H1 (cell line): Measurements from ENCODE around the gene DOK3. TPM values are rescaled to one million over a fixed set of nuclear protein-coding genes. Genes with fewer than 3 reads are reported as not detected.

Experiments
- CTCF ChIA-PET: fragments of 300-600 bp; sonication (Branson Sonifier 250); formaldehyde crosslinking; loops from one replicate; lab custom pipeline; 2021; ENCODE audit not compliant: partially characterized antibody; lab: Charles Lee
- POLR2A ChIA-PET: fragments of 300-600 bp; sonication (Branson Sonifier 250); formaldehyde crosslinking; loops from one replicate; lab custom pipeline; 2021; ENCODE audit warnings: inconsistent platforms; ENCODE audit not compliant: partially characterized antibody; lab: Charles Lee
- DNase-seq, 2 experiments: peaks; one replicate each; pipeline versions ENCODE4 v3.0.0 to v3.0.0-alpha.2; 2010 to 2022; ENCODE audit warnings: low spot score in 2 of 2, low read depth in 1 of 2, mixed read lengths in 1 of 2
- FAIRE-seq: peaks from 2 replicates; lab custom pipeline; 2011; peaks lifted over from hg19 to GRCh38; lab: Jason Lieb, UNC
- H2AFZ ChIP-seq: 2 replicates; pipeline ENCODE4 v1.8.1; 2012; ENCODE audit warnings: low read length, inconsistent platforms
- H2AK5ac ChIP-seq: 2 replicates; pipeline ENCODE4 v1.6.1; 2013; ENCODE audit warnings: low read depth, low read length
- H2BK120ac ChIP-seq: replicated peaks from 2 replicates; pipeline ENCODE3; 2013; ENCODE audit warnings: low read depth, low read length, inconsistent platforms
- H2BK12ac ChIP-seq: 2 replicates; pipeline ENCODE4 v1.6.1; 2013; ENCODE audit warnings: low read depth, low read length
- H2BK15ac ChIP-seq: 2 replicates; pipeline ENCODE4 v1.6.1; 2013; ENCODE audit warnings: low read length
- H2BK20ac ChIP-seq: 2 replicates; pipeline ENCODE4 v1.6.1; 2013; ENCODE audit warnings: low read length
- H2BK5ac ChIP-seq: 2 replicates; pipeline ENCODE4 v1.6.1; 2013; ENCODE audit warnings: low read depth, low read length
- H3K14ac ChIP-seq: 2 replicates; pipeline ENCODE4 v1.6.1; 2013; ENCODE audit warnings: inconsistent platforms; ENCODE audit not compliant: insufficient read length
- H3K18ac ChIP-seq: 2 replicates; pipeline ENCODE4 v1.6.1; 2013; ENCODE audit warnings: low read length; ENCODE audit errors: extremely low read depth
- H3K23ac ChIP-seq: 2 replicates; pipeline ENCODE4 v1.6.1; 2013; ENCODE audit warnings: inconsistent platforms; ENCODE audit not compliant: insufficient read length
- H3K23me2 ChIP-seq: 2 replicates; pipeline ENCODE4 v1.6.1; 2013; ENCODE audit warnings: low read depth, low read length
- H3K27ac ChIP-seq: 2 replicates; pipeline ENCODE4 v1.6.1; 2011; ENCODE audit warnings: low read depth, low read length, inconsistent platforms
- H3K27me3 ChIP-seq, 4 experiments: replicated peaks in 1 of 4; 1 replicate in 1 of 4; 2 replicates in 3 of 4; pipeline versions ENCODE4 v1.6.1 to v1.8.1; 2011 to 2013; ENCODE audit warnings: low read length in 3 of 4, mild to moderate bottlenecking in 3 of 4, inconsistent platforms in 2 of 4, mixed read lengths in 2 of 4, moderate library complexity in 1 of 4; ENCODE audit not compliant: control insufficient read depth in 3 of 4, insufficient read depth in 3 of 4; ENCODE audit errors: extremely low read depth in 1 of 4
- H3K36me3 ChIP-seq, 4 experiments: 2 replicates each; pipeline versions ENCODE4 v1.6.1 to v1.8.1; 2011 to 2013; ENCODE audit warnings: mild to moderate bottlenecking in 4 of 4, low read length in 3 of 4, moderate library complexity in 2 of 4, control low read depth in 1 of 4, inconsistent platforms in 1 of 4; ENCODE audit not compliant: insufficient read depth in 4 of 4, control insufficient read depth in 2 of 4
- H3K4ac ChIP-seq: replicated peaks from 2 replicates; pipeline ENCODE3; 2013; ENCODE audit warnings: low read length, low read depth, mixed read lengths, inconsistent platforms; ENCODE audit not compliant: insufficient read length
- H3K4me1 ChIP-seq, 4 experiments: replicated peaks in 1 of 4; 1 replicate in 1 of 4; 2 replicates in 3 of 4; pipeline versions ENCODE4 v1.6.1 to v1.8.1; 2011 to 2013; ENCODE audit warnings: low read length in 3 of 4, inconsistent platforms in 2 of 4, mixed read lengths in 1 of 4; ENCODE audit not compliant: insufficient read depth in 4 of 4, control insufficient read depth in 3 of 4
- H3K4me2 ChIP-seq, 2 experiments: 2 replicates each; pipeline versions ENCODE4 v1.6.1 to v1.8.1; 2011 to 2013; ENCODE audit warnings: low read depth in 2 of 2, low read length in 2 of 2, control low read depth in 1 of 2, inconsistent platforms in 1 of 2, mild to moderate bottlenecking in 1 of 2; ENCODE audit not compliant: insufficient read depth in 1 of 2
- H3K4me3 ChIP-seq, 4 experiments: fragments of 200-600, 300-600 bp in 1 of 4; sonication (generic), shearing (Covaris generic), sonication (Bioruptor Twin) in 1 of 4; 2 replicates each; pipeline versions ENCODE4 v1.5.1 to v1.8.1; 2011 to 2016; ENCODE audit warnings: low read length in 4 of 4, low read depth in 3 of 4, control low read depth in 2 of 4, inconsistent platforms in 2 of 4, mild to moderate bottlenecking in 2 of 4, mixed read lengths in 1 of 4, moderate library complexity in 1 of 4; ENCODE audit not compliant: insufficient read depth in 2 of 4; ENCODE audit errors: extremely low read depth in 1 of 4
- H3K56ac ChIP-seq: replicated peaks from 2 replicates; pipeline ENCODE3; 2013; ENCODE audit warnings: low read depth, mild to moderate bottlenecking, mixed read lengths, low read length, inconsistent platforms; ENCODE audit not compliant: insufficient read length
- H3K79me1 ChIP-seq: 2 replicates; pipeline ENCODE4 v1.6.1; 2013; ENCODE audit warnings: low read depth, low read length, control low read depth
- H3K79me2 ChIP-seq, 2 experiments: 2 replicates each; pipeline versions ENCODE4 v1.6.1 to v1.8.1; 2012 to 2013; ENCODE audit warnings: low read length in 2 of 2, mild to moderate bottlenecking in 2 of 2, inconsistent platforms in 1 of 2; ENCODE audit not compliant: insufficient read depth in 2 of 2, control insufficient read depth in 1 of 2
- H3K9ac ChIP-seq, 4 experiments: replicated peaks in 1 of 4; 1 replicate in 1 of 4; 2 replicates in 3 of 4; pipeline versions ENCODE4 v1.6.1 to v1.8.1; 2011 to 2013; ENCODE audit warnings: low read depth in 3 of 4, low read length in 3 of 4, control low read depth in 2 of 4, mild to moderate bottlenecking in 2 of 4, moderate library complexity in 2 of 4, inconsistent platforms in 1 of 4; ENCODE audit errors: extremely low read depth in 1 of 4
- H3K9me3 ChIP-seq, 2 experiments: 2 replicates each; pipeline versions ENCODE4 v1.6.1 to v1.8.1; 2012 to 2013; ENCODE audit warnings: mild to moderate bottlenecking in 2 of 2, moderate library complexity in 2 of 2, control low read depth in 1 of 2, inconsistent platforms in 1 of 2, low read depth in 1 of 2, low read length in 1 of 2, mixed read lengths in 1 of 2; ENCODE audit not compliant: insufficient read depth in 2 of 2
- H4K20me1 ChIP-seq, 2 experiments: replicated peaks in 1 of 2; 2 replicates each; pipeline versions ENCODE3 to v1.8.1; 2011 to 2013; ENCODE audit warnings: inconsistent platforms in 2 of 2, low read length in 2 of 2, mild to moderate bottlenecking in 1 of 2; ENCODE audit not compliant: insufficient read depth in 2 of 2, control insufficient read depth in 1 of 2
- H4K5ac ChIP-seq: 2 replicates; pipeline ENCODE4 v1.6.1; 2013; ENCODE audit warnings: low read length, low read depth, mixed read lengths, inconsistent platforms; ENCODE audit not compliant: insufficient read length
- H4K8ac ChIP-seq: 2 replicates; pipeline ENCODE4 v1.8.0; 2013; ENCODE audit warnings: mild to moderate bottlenecking, moderate library complexity, low read length, inconsistent platforms; ENCODE audit not compliant: insufficient read depth; ENCODE audit errors: extremely low read depth
- H4K91ac ChIP-seq: replicated peaks from 2 replicates; pipeline ENCODE3; 2013; ENCODE audit warnings: low read length, mixed read lengths, inconsistent platforms; ENCODE audit not compliant: insufficient read length
- BACH1 ChIP-seq: IDR thresholded peaks from 2 replicates; pipeline ENCODE4 v1.6.1; 2012; ENCODE audit warnings: low read length, improper control_type of control experiment
- EP300 ChIP-seq, 2 experiments: IDR thresholded peaks; 1 replicate in 1 of 2; 2 replicates in 1 of 2; pipeline ENCODE4 v1.6.1; 2011 to 2012; ENCODE audit warnings: low read depth in 2 of 2, low read length in 2 of 2, mild to moderate bottlenecking in 2 of 2, borderline replicate concordance in 1 of 2, inconsistent platforms in 1 of 2, moderate library complexity in 1 of 2
- EZH2 ChIP-seq: fragments of 200-600 bp; sonication (generic); IDR thresholded peaks from 2 replicates; pipeline ENCODE4 v1.7.1; 2012; ENCODE audit warnings: low read depth, mild to moderate bottlenecking, moderate library complexity, low read length, inconsistent platforms; ENCODE audit not compliant: severe bottlenecking
- GTF2F1 ChIP-seq: IDR thresholded peaks from 2 replicates; pipeline ENCODE4 v1.6.1; 2012; ENCODE audit warnings: low read depth, low read length, improper control_type of control experiment, borderline replicate concordance
- KDM1A ChIP-seq: fragments of 200-600, 300-600 bp; sonication (generic); IDR thresholded peaks from 2 replicates; pipeline ENCODE4 v1.7.1; 2016; ENCODE audit warnings: mild to moderate bottlenecking, low read length, borderline replicate concordance
- KDM4A ChIP-seq: IDR thresholded peaks from one replicate; pipeline ENCODE4 v1.7.1; 2012; ENCODE audit warnings: low read depth, mild to moderate bottlenecking, moderate library complexity, low read length, inconsistent platforms; ENCODE audit not compliant: severe bottlenecking
- RAD21 ChIP-seq, 2 experiments: IDR thresholded peaks in 1 of 2; conservative IDR thresholded peaks in 1 of 2; 2 replicates each; pipeline ENCODE4 v1.6.1; 2011; ENCODE audit warnings: low read depth in 2 of 2, low read length in 2 of 2, improper control_type of control experiment in 1 of 2, inconsistent platforms in 1 of 2, mild to moderate bottlenecking in 1 of 2, moderate library complexity in 1 of 2
- RXRA ChIP-seq: IDR thresholded peaks from 2 replicates; pipeline ENCODE4 v1.6.1; 2011; ENCODE audit warnings: low read depth, mild to moderate bottlenecking, low read length, moderate library complexity; ENCODE audit not compliant: insufficient read depth
- SIN3A ChIP-seq, 2 experiments: IDR thresholded peaks in 1 of 2; conservative IDR thresholded peaks in 1 of 2; 2 replicates each; pipeline ENCODE4 v1.6.1; 2011 to 2012; ENCODE audit warnings: low read length in 2 of 2, improper control_type of control experiment in 1 of 2, low read depth in 1 of 2, mild to moderate bottlenecking in 1 of 2
- SP4 ChIP-seq: IDR thresholded peaks from 2 replicates; pipeline ENCODE4 v1.6.1; 2012; ENCODE audit warnings: low read length, inconsistent platforms
- TAF1 ChIP-seq: IDR thresholded peaks from 2 replicates; pipeline ENCODE4 v1.6.1; 2011; ENCODE audit warnings: mild to moderate bottlenecking, low read depth, low read length
- YY1 ChIP-seq: IDR thresholded peaks from 2 replicates; pipeline ENCODE4 v1.6.1; 2011; ENCODE audit warnings: low read depth, mild to moderate bottlenecking, low read length
- WGBS, 2 experiments: shearing (Covaris generic) in 1 of 2; methylation state at CpG; one replicate each; pipeline versions ENCODE4 v1.1.6 to v1.1.7; 2013 to 2015; ENCODE audit warnings: low lambda C conversion rate in 2 of 2, mixed read lengths in 2 of 2, inconsistent platforms in 1 of 2, low coverage in 1 of 2, missing lambda C conversion rate in 1 of 2; ENCODE audit not compliant: insufficient replicate concordance in 2 of 2, insufficient coverage in 1 of 2, insufficient read length in 1 of 2; ENCODE audit errors: extremely low coverage in 1 of 2, missing lambda C conversion rate in 1 of 2; 5-methylcytosine and 5-hydroxymethylcytosine counted together
- polyA plus RNA-seq, 7 experiments: library from polyadenylated mRNA; depleted of rRNA in 3 of 7; stranded (reverse) in 5 of 7; unstranded in 2 of 7; fragments of >200 nt in 5 of 7; fragments of 200-250 nt in 2 of 7; gene quantifications; 1 replicate in 5 of 7; 2 replicates in 1 of 7; 4 replicates in 1 of 7; pipeline versions ENCODE4 v1.2.1 to v1.2.3, GENCODE V29; 2011 to 2013; ENCODE audit warnings: missing spikeins in 2 of 7, mixed read lengths in 2 of 7
- total RNA-seq: library from RNA; stranded (reverse); fragmentation: NEBNext Ultra II Directional; extraction: Animal tissue kit (Norgen Biotek cat#: 25700); gene quantifications from 2 replicates; pipeline ENCODE4 v1.2.1, GENCODE V29; 2021

DOK3 gene
- total and polyA plus RNA-seq, 2 of the 8 experiments (the other 6 are each of a cell fraction or from before 2014, with no cell fraction given), result 4.2 to 6.4 TPM

DNA sequence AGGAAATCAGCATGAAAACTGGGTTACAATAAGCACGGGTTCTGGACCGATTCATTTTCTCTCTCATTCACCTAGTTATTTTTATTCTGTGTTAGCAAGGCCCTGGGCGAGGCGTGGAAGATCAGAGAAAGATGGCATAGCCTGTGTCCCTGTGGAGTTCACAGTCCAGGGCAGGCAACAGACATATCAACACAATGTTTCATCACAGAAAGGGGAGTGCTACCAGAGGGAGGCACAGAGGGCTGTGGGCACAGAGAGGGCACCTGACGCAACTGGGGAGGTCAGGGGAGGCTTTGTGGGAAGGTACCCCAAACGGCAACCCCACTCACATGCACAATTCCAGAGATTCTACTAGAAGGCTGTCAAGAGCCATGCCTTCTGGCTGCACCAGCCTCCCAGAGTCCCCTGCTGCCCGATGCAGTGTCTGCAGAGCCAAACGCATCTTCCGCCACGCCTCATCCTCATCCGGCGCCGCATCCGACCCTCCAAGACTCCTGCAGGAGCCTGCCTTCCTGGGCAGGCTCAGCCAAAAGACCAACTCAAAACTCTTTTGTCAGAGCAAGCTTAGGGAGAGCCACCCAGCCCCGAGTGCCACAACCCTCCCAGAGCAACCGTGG, 43.3 kb upstream of the DOK3 start:
- ChIA-PET CTCF (interaction anchor here (0.8 to 1.4 kb wide), 4 partner anchors 8 to 37 kb away, joined by 3 to 7 read pairs (median 3); no protein-coding TSS in a partner anchor), POLR2A (interaction anchor here (0.6 to 2.6 kb wide), 4 partner anchors 8 to 51 kb away, joined by 3 to 10 read pairs (median 6); partner anchors contain the start of gene DOK3)
- Histone ChIP-seq H3K14ac (no peak overlapping the region), H3K4ac (no peak overlapping the region), H4K5ac (no peak overlapping the region), H3K9ac (peak overlapping the region in 2 of 4 experiments; percentile 69 to 81; a peak in 3 of 7 replicates), H3K56ac (no peak overlapping the region), H4K8ac (no peak overlapping the region), H3K4me3 (peak overlapping the region; percentile 68 to 86 (median 82)), H2BK15ac (no peak overlapping the region), H2BK120ac (no peak overlapping the region), H3K27me3 (no peaks in the 10 kb centered on the region), H3K4me2 (peak overlapping the region; percentile 68 to 82), H3K36me3 (peaks cover 0 to 21% (median 6%) of the 10 kb centered on the region in 4 experiments; a peak in 3 of 8 replicates), H3K18ac (no peak overlapping the region), H3K79me2 (peaks cover 3 to 56% of the 10 kb centered on the region in 2 experiments; a peak in 2 of 4 replicates), H2BK12ac (no peak overlapping the region), H2AFZ (no peak overlapping the region), H2BK5ac (no peak overlapping the region), H3K4me1 (peaks cover 5 to 9% (median 7%) of the 10 kb centered on the region in 4 experiments), H4K91ac (no peak overlapping the region), H2BK20ac (no peak overlapping the region), H2AK5ac (no peak overlapping the region), H3K23ac (no peak overlapping the region), H3K27ac (no peak overlapping the region), H3K9me3 (no peaks in the 10 kb centered on the region), H4K20me1 (peaks cover 8 to 19% of the 10 kb centered on the region in 2 experiments), H3K23me2 (peaks cover 6% of the 10 kb centered on the region), H3K79me1 (peaks cover 8% of the 10 kb centered on the region)
- FAIRE-seq, result no peak
- 77% methylated on average over 16 of the region's 16 CpGs; no CpG with 5 or more reads in 1 of the 2 experiments for WGBS, 2 experiments
- no peak for DNase-seq
- TF ChIP-seq KDM4A (no peak), BACH1 (no peak), GTF2F1 (no peak), RAD21 (IDR thresholded peaks at IDR 0.05 in 1 of 2, conservative IDR thresholded peaks at IDR 0.05 in 1 of 2; ENCODE audit: low read depth in 2 of 2, low read length in 2 of 2) (no peak), YY1 (no peak), RXRA (no peak), SP4 (no peak), KDM1A (no peak), SIN3A (conservative IDR thresholded peaks at IDR 0.05 in 1 of 2, IDR thresholded peaks at IDR 0.05 in 1 of 2; ENCODE audit: low read depth in 1 of 2, low read length in 2 of 2) (no peak), EP300 (IDR thresholded peaks at IDR 0.05; ENCODE audit: borderline replicate concordance in 1 of 2, low read depth in 2 of 2, low read length in 2 of 2) (no peak), TAF1 (no peak), EZH2 (no peak)
